HG03108 (cell line): ENCODE results near the gene NACAD.

Experiments used
- ATAC-seq: cut with Tn5 transposase; IDR thresholded peaks from one replicate; pipeline ENCODE4 v1.9.1; 2021; ENCODE audit warnings: moderate library complexity; ENCODE audit not compliant: unreplicated experiment

Gene NACAD

GRCh38 chr7:45088821-45089340 lies at the start of gene NACAD:
Gene NACAD, minus strand, starts transcription at chr7:45088969. Its CDS starts 75 bp downstream, at chr7:45088894.
- ATAC-seq = no peak

- no peak for ATAC-seq
These were observed 47.6 kb upstream of the NACAD start for GRCh38 chr7:45136106-45137060.

- no peak for ATAC-seq
These were observed 45.1 kb upstream of the NACAD start for GRCh38 chr7:45133877-45134276.

- ATAC-seq = no peak
These were observed 44.6 kb upstream of the NACAD start for GRCh38 chr7:45133352-45133751.

GRCh38 chr7:45132708-45133320 lies 44.0 kb upstream of the NACAD start:
- no peak for ATAC-seq

GRCh38 chr7:45131891-45132290 lies 43.1 kb upstream of the NACAD start:
- no peak for ATAC-seq

GRCh38 chr7:45130910-45131309 lies 42.1 kb upstream of the NACAD start:
- no peak for ATAC-seq

- ATAC-seq = no peak
These were observed 41.1 kb upstream of the NACAD start for GRCh38 chr7:45129906-45130305.

GRCh38 chr7:45129181-45129800 lies 40.5 kb upstream of the NACAD start:
- ATAC-seq = no peak

- ATAC-seq = no peak
These were observed 38.2 kb upstream of the NACAD start for GRCh38 chr7:45126920-45127319.

GRCh38 chr7:45126201-45126600 lies 37.4 kb upstream of the NACAD start:
- ATAC-seq = no peak

- ATAC-seq = no peak
These were observed 36.6 kb upstream of the NACAD start for GRCh38 chr7:45125193-45125904.

- ATAC-seq = no peak
These were observed 35.3 kb upstream of the NACAD start for GRCh38 chr7:45123913-45124710.

GRCh38 chr7:45122975-45123860 lies 34.4 kb upstream of the NACAD start:
- no peak for ATAC-seq

- ATAC-seq = no peak
These were observed 30.8 kb upstream of the NACAD start for GRCh38 chr7:45119550-45119949.

- no peak for ATAC-seq
These were observed 30.1 kb upstream of the NACAD start for GRCh38 chr7:45118889-45119331.

GRCh38 chr7:45118292-45118691 lies 29.5 kb upstream of the NACAD start:
- no peak for ATAC-seq

GRCh38 chr7:45117582-45117981 lies 28.8 kb upstream of the NACAD start:
- ATAC-seq = no peak

GRCh38 chr7:45116048-45116447 lies 27.3 kb upstream of the NACAD start:
- ATAC-seq = no peak
